ENCODE measurements around the gene DROSHA. TPM values are rescaled to one million over a fixed set of nuclear protein-coding genes. Genes with fewer than 3 reads are reported as not detected.

The DROSHA gene
- total RNA-seq, 1 donor from 2014 or later = 93.1 TPM

DNA sequence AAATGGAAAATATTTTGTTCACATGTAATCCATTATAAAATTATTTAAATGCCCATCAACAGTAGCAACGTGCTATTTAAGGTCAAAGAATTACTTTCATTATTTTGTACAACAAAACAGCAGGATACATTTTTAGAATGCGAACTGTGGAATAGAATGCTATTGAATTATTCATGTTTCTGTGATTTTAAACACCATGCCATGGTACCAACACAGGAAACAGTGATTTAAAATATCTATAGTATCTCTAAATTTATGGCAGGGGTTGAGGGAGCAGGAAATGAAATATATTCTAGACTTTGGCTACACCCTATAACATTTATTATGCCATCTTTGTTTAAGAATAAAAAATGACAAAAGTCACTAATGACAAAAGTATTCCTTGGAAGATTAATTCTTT is 62.4 kb downstream of the DROSHA start:
- TF ChIP-seq, protein P1, sequence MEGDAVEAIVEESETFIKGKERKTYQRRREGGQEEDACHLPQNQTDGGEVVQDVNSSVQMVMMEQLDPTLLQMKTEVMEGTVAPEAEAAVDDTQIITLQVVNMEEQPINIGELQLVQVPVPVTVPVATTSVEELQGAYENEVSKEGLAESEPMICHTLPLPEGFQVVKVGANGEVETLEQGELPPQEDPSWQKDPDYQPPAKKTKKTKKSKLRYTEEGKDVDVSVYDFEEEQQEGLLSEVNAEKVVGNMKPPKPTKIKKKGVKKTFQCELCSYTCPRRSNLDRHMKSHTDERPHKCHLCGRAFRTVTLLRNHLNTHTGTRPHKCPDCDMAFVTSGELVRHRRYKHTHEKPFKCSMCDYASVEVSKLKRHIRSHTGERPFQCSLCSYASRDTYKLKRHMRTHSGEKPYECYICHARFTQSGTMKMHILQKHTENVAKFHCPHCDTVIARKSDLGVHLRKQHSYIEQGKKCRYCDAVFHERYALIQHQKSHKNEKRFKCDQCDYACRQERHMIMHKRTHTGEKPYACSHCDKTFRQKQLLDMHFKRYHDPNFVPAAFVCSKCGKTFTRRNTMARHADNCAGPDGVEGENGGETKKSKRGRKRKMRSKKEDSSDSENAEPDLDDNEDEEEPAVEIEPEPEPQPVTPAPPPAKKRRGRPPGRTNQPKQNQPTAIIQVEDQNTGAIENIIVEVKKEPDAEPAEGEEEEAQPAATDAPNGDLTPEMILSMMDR (IDR thresholded peaks at IDR 0.05; ENCODE audit: unreplicated experiment) = no peak
- Mint-ChIP-seq H3K36me3 (peaks cover 38% of the 10 kb centered on the region), H3K27ac (no peak overlapping the region), H3K4me1 (no peaks in the 10 kb centered on the region), H3K9me3 (no peaks in the 10 kb centered on the region), H3K4me3 (no peak overlapping the region), H3K27me3 (ENCODE audit: low read depth) (no peaks in the 10 kb centered on the region)
- no peak for DNase-seq (ENCODE audit: low spot score in 2 of 2, unreplicated experiment in 2 of 2)

DNA sequence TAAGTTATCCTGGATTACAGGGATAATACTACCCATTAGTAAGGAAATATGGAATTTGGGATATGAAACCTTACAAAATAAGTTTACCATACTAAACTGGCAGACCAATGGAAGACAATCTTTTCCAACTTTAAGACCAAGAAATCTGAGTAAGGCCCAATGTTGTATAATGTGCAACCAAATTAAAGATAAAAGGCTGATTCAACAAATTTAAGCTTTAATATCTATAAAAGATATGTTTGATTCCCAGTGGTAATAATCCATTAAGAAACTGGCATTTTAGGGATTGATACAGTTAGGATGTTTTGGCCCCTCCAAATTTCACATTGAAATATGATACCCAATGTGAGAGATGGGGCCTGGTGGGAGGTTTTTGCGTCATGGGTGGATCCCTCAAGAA is 66.6 kb downstream of the DROSHA start:
- Mint-ChIP-seq H3K9me3 (no peaks in the 10 kb centered on the region), H3K27me3 (ENCODE audit: low read depth) (no peaks in the 10 kb centered on the region), H3K4me1 (no peaks in the 10 kb centered on the region), H3K4me3 (no peak overlapping the region), H3K27ac (no peak overlapping the region), H3K36me3 (peaks cover 62% of the 10 kb centered on the region)
- TF ChIP-seq, protein P1 (IDR thresholded peaks at IDR 0.05; ENCODE audit: unreplicated experiment) = no peak
- DNase-seq (ENCODE audit: low spot score in 2 of 2, unreplicated experiment in 2 of 2) = no peak

DNA sequence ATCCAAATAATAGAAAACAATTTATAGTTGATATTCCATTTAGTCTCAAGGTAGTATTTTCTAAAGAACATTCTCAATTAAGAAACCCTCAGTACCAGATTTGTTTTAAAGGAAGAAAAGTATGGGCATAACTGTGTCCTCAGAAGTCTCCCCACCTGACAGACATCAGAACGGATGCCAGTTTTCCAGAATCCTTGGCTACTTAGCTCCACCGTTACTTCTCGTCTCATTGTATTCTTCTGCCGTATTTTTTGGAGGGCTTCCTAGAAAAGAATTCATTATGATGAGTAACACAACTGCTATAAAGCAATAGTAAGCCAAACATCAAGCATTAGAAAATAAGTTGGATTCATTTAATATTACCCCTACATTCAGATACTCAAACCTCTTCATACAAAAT is 67.8 kb downstream of the DROSHA start:
- Mint-ChIP-seq H3K36me3 (peaks cover 73% of the 10 kb centered on the region), H3K27me3 (ENCODE audit: low read depth) (no peaks in the 10 kb centered on the region), H3K27ac (no peak overlapping the region), H3K9me3 (peaks cover 9% of the 10 kb centered on the region), H3K4me1 (no peaks in the 10 kb centered on the region), H3K4me3 (no peak overlapping the region)
- TF ChIP-seq, protein P1 (IDR thresholded peaks at IDR 0.05; ENCODE audit: unreplicated experiment) = no peak
- DNase-seq (ENCODE audit: low spot score in 2 of 2, unreplicated experiment in 2 of 2) = no peak

DNA sequence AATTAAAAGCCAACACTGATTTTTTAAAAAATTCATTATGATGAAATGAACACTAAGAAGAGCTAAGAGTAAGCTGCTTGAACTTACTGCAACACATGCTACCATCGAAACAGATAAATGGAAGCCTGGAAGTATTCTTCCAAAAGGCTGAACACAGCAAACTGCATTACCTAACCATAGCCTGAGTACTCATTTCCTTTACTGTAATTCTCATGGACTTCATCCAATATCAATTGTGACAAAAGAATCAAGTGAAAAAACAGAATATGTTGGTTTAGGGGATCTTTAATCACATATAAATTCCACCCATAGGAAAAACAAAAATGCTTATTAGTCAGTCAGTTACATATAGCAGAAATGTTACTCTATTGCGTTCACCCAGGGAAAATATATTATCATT is 68.5 kb downstream of the DROSHA start:
- H3K27me3 Mint-ChIP-seq (ENCODE audit: low read depth) = no peaks in the 10 kb centered on the region
- H3K4me3 Mint-ChIP-seq = no peak overlapping the region
- no peak overlapping the region for H3K27ac Mint-ChIP-seq
- H3K9me3 Mint-ChIP-seq = peaks cover 12% of the 10 kb centered on the region
- H3K4me1 Mint-ChIP-seq = no peaks in the 10 kb centered on the region
- H3K36me3 Mint-ChIP-seq = peaks cover 75% of the 10 kb centered on the region
- DNase-seq (ENCODE audit: low spot score in 2 of 2, unreplicated experiment in 2 of 2) = no peak
- TF ChIP-seq, protein P1 (IDR thresholded peaks at IDR 0.05; ENCODE audit: unreplicated experiment) = no peak

DNA sequence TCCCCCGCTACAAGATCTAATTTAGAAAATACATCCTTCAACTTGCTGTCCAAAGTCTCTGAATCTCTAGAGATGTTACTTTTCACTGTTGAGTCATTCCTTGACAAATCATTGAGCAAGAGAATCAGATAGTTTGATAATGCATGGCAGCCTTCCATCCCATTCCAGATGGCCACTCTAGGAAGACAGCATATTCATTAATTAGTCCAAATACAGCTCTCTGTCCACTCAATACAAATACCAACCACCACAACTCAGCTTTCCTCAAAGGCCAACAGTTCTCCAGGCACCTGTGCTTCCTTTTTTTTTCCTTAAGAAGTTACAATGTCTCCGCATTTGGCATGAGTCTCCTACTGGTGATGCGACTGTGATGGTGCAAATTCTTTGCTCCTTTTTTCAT is 72.3 kb downstream of the DROSHA start:
- H3K36me3 Mint-ChIP-seq = peaks cover 76% of the 10 kb centered on the region
- no peak overlapping the region for H3K27ac Mint-ChIP-seq
- H3K4me3 Mint-ChIP-seq = no peak overlapping the region
- no peaks in the 10 kb centered on the region for H3K4me1 Mint-ChIP-seq
- peaks cover 36% of the 10 kb centered on the region for H3K9me3 Mint-ChIP-seq
- H3K27me3 Mint-ChIP-seq (ENCODE audit: low read depth) = no peaks in the 10 kb centered on the region
- no peak for DNase-seq (ENCODE audit: low spot score in 2 of 2, unreplicated experiment in 2 of 2)
- TF ChIP-seq, protein P1 (IDR thresholded peaks at IDR 0.05; ENCODE audit: unreplicated experiment) = no peak

DNA sequence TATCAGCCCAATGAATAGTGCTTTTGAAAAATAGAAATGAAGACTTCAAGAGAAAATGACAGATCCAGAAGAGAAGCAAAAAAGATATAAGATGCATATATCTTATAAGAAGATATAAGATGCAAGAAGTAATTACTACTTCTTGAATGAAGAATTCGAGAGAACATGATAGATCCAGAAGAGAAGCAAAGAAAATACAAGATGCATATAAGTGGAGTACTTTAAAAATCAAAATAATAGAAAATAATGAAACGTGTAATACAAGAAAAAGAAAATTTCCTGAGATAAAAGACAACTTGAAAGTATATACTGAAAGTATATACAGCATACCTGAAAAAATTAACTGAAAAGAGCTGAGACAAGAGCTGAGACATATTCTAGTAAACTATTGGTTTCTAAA is 76.7 kb downstream of the DROSHA start:
- H3K36me3 Mint-ChIP-seq = peaks cover 65% of the 10 kb centered on the region
- TF ChIP-seq, protein P1 (IDR thresholded peaks at IDR 0.05; ENCODE audit: unreplicated experiment) = no peak
- no peaks in the 10 kb centered on the region for H3K27me3 Mint-ChIP-seq (ENCODE audit: low read depth)
- peaks cover 40% of the 10 kb centered on the region for H3K9me3 Mint-ChIP-seq
- no peak overlapping the region for H3K27ac Mint-ChIP-seq
- no peaks in the 10 kb centered on the region for H3K4me1 Mint-ChIP-seq
- DNase-seq (ENCODE audit: low spot score in 2 of 2, unreplicated experiment in 2 of 2) = no peak
- no peak overlapping the region for H3K4me3 Mint-ChIP-seq
